Measurements from ENCODE around the gene PRELID1.

The PRELID1 gene

DNA sequence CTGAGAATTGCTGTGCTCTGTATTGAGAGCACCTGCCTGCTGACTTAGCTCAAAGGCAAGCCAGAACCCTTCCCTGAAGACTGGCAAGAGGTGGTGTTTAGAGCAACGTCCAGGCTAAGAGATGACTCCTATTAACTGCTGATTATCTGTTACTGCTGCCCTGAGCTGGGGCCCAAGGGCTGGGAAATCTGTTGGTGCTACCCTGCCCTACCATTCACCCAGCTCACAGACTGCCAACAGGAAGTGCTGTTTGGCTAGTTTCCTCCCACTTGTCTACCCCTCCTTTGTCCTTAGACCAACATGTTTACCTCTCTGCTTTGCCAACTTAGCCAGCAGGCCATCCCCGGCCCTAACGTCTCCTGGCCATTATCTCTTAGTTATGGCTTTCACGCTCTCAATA, 7.0 kb upstream of the PRELID1 start:
- no peak for DNase-seq (ENCODE audit: extremely low spot score)
- POLR2A ChIA-PET: no interaction called here
- TF ChIP-seq, protein P1, sequence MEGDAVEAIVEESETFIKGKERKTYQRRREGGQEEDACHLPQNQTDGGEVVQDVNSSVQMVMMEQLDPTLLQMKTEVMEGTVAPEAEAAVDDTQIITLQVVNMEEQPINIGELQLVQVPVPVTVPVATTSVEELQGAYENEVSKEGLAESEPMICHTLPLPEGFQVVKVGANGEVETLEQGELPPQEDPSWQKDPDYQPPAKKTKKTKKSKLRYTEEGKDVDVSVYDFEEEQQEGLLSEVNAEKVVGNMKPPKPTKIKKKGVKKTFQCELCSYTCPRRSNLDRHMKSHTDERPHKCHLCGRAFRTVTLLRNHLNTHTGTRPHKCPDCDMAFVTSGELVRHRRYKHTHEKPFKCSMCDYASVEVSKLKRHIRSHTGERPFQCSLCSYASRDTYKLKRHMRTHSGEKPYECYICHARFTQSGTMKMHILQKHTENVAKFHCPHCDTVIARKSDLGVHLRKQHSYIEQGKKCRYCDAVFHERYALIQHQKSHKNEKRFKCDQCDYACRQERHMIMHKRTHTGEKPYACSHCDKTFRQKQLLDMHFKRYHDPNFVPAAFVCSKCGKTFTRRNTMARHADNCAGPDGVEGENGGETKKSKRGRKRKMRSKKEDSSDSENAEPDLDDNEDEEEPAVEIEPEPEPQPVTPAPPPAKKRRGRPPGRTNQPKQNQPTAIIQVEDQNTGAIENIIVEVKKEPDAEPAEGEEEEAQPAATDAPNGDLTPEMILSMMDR (IDR thresholded peaks at IDR 0.05; ENCODE audit: control extremely low read depth, extremely low read depth, low read depth, missing control alignments): no peak
- CTCF ChIA-PET: interaction anchor here (1.5 to 6.4 kb wide), 4 partner anchors 13 to 184 kb away, joined by 4 to 56 read pairs (median 7); no protein-coding TSS in a partner anchor

DNA sequence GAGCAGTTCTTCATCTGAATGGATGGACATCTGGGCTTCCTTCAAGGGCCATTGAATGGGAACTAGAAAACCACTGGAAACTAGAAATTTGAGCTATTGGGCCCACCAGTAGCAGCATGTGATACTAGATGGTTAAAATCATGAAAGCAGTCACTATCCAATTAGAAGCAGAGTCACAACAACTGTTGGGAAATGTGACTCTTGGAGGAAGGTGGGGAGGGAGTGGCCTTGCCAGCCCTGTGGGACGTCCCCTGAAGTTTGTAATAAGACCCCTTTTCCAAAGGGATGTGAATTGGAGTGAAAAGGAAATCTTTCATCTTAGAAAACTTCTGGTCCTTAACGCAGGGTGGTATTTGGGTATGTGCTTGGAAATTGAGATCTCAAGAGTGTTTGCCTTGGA, 5.7 kb upstream of the PRELID1 start:
- no peak for DNase-seq (ENCODE audit: extremely low spot score)
- ChIA-PET CTCF (interaction anchor here (1.2 to 6.4 kb wide), 7 partner anchors 10 to 186 kb away, joined by 3 to 56 read pairs (median 4); no protein-coding TSS in a partner anchor), POLR2A (no interaction called here)
- TF ChIP-seq, protein P1 (IDR thresholded peaks at IDR 0.05; ENCODE audit: control extremely low read depth, extremely low read depth, low read depth, missing control alignments): no peak

DNA sequence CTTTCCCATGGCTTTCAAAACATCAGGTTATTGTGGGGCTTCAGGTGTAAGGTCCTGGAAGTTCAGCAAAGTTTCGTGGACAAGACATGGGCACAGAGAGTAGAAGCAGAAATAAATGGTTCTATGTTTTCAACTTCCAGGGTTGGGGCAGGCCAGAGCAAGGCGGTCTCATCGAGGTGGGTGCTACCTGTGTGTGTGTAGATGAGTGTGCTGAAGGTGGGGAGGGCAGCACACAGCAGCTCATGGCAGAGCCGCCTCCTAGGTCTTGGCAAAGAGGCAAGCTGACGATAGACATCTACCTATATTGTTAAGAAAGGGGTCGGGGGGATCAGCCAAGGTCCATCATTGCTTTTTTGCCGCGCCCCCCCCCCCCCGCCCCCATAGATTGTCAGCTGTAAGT, 3.9 kb upstream of the PRELID1 start:
- TF ChIP-seq, protein P1 (IDR thresholded peaks at IDR 0.05; ENCODE audit: control extremely low read depth, extremely low read depth, low read depth, missing control alignments): no peak
- CTCF ChIA-PET: interaction anchor here (0.9 to 6.4 kb wide), 6 partner anchors 10 to 187 kb away, joined by 3 to 56 read pairs (median 4); no protein-coding TSS in a partner anchor
- POLR2A ChIA-PET: no interaction called here
- no peak for DNase-seq (ENCODE audit: extremely low spot score)

DNA sequence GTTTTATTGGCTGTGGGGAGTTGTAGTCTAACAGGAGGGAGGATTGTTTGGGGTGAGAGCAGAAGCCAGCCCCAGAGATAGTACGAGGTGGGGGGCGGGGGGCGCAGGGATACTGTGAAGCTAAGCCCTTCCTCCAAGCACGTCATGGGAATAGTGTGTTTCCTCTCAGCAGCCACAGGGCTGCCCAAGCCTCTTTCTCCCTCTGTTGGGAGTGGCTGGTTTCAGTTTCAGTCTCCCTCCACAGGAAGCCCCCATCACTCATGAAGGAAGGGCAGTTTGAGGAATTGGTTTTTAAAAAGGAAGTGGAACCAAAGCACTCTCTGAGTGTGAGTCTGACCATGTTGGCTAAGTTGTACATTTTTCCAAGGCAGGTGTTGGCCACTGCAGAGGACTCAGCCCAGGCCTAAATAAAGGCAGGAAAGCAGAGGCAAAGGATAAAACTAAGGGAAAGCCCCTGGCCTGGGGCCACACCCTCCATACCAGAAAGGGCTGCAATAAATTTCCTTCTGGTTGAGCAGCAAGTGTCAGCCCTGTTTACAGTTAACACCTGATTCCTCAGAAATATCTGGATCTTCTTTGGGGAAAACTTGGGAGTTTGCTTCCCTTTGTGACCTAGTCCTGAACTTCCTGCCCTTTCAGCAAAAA, 3.2 kb upstream of the PRELID1 start:
- TF ChIP-seq, protein P1 (IDR thresholded peaks at IDR 0.05; ENCODE audit: control extremely low read depth, extremely low read depth, low read depth, missing control alignments): no peak
- peak; percentile 58 for DNase-seq (ENCODE audit: extremely low spot score)
- CTCF ChIA-PET: interaction anchor here (1.5 to 6.4 kb wide), 3 partner anchors 9 to 187 kb away, joined by 4 to 56 read pairs (median 18); no protein-coding TSS in a partner anchor
- POLR2A ChIA-PET: no interaction called here

DNA sequence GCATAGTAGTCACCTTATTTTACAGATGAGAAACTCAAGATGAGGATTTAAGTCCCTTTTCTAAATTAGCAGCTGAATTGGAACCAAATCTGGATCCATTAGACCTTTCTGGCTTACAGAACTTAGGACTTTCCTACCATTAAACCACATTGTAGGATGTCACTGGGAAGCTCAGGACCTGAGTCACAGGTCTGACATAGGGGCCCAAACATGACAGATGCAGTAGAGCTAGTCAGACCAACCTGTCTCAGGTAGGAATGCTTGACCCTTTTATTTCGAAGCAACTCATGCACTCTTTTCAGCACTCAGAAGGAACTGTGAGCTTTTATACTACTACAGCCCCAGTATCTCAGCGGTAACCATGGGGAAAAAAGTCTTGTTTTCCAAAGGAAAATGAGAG, 2.6 kb upstream of the PRELID1 start:
- no peak for DNase-seq (ENCODE audit: extremely low spot score)
- TF ChIP-seq, protein P1 (IDR thresholded peaks at IDR 0.05; ENCODE audit: control extremely low read depth, extremely low read depth, low read depth, missing control alignments): no peak
- POLR2A ChIA-PET: interaction anchor here (1.2 kb wide), 1 partner anchor 12 kb away, joined by 3 read pairs; no protein-coding TSS in a partner anchor
- CTCF ChIA-PET: interaction anchor here (0.9 to 6.4 kb wide), 7 partner anchors 9 to 187 kb away, joined by 3 to 56 read pairs (median 5); no protein-coding TSS in a partner anchor

DNA sequence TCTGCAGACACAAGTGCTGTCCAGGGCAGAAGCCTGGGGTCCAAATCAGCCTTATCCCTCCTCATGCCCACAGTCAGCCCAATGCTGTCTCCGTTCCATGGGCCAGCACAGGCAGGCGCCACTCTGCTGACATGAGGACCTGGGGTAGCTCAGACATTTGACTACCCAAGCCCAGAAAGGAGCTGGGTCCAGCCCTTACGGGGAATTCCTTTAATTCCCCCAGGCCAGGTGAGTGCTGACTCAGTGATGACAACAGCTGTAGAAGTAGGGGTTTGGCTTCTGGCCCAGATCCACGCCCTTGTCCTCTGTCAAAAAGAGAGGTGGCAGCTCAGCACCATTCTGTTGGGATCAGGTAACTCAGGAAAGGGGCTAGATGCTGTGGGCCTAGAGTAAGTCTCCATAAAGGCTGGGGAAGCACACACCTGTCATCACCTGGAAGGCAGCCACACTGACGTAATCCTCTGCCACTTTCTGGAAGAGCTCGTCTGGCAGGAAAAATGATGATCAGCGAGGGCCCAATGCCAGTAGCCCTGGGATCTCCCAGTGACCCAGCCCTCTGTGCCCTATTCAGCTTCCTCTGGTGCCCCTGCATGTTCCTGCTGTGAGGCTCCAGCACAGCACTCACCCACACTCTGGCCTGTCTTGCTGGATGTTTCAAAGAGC, 2.0 kb upstream of the PRELID1 start:
- TF ChIP-seq, protein P1 (IDR thresholded peaks at IDR 0.05; ENCODE audit: control extremely low read depth, extremely low read depth, low read depth, missing control alignments): no peak
- ChIA-PET POLR2A (interaction anchor here (1.2 kb wide), 1 partner anchor 11 kb away, joined by 3 read pairs; no protein-coding TSS in a partner anchor), CTCF (interaction anchor here (0.7 to 6.4 kb wide), 11 partner anchors 8 to 188 kb away, joined by 3 to 56 read pairs (median 4); partner anchors contain the start of gene MXD3)
- DNase-seq (ENCODE audit: extremely low spot score): no peak

All from GM10248 (cell line).